ENCODE data around the gene NBPF9.
"Not testable (repeated sequence)": the region's sequence is repeated elsewhere in the genome, so short reads cannot be mapped to it uniquely, and the experiment has no call there.

NBPF9 gene

GRCh38 chr1:149110343-149110742 lies 7.0 kb upstream of the NBPF9 start:
- H2AK5ac ChIP-seq (ENCODE audit: low read length, severe bottlenecking); H3K27ac ChIP-seq (ENCODE audit: low read length, poor library complexity, severe bottlenecking); H3K23ac ChIP-seq (ENCODE audit: low read length in 2 of 2); H3K4me3 ChIP-seq (ENCODE audit: insufficient read depth in 1 of 2, low read depth in 1 of 2, low read length in 2 of 2); H2BK120ac ChIP-seq (ENCODE audit: low read depth, low read length); H3K18ac ChIP-seq (ENCODE audit: low read depth in 1 of 2, low read length in 2 of 2); H2AFZ ChIP-seq (ENCODE audit: low read depth, low read length); H2BK5ac ChIP-seq (ENCODE audit: low read depth, low read length, poor library complexity, severe bottlenecking); H4K91ac ChIP-seq (ENCODE audit: low read length); H3K4ac ChIP-seq (ENCODE audit: low read depth in 1 of 2, low read length in 2 of 2); H2BK15ac ChIP-seq (ENCODE audit: low read depth, poor library complexity, severe bottlenecking); H3K36me3 ChIP-seq (ENCODE audit: control insufficient read depth in 1 of 2, insufficient read depth in 2 of 2, low read depth in 1 of 2, low read length in 2 of 2); H3K4me2 ChIP-seq (ENCODE audit: low read length, poor library complexity, severe bottlenecking); H3K27me3 ChIP-seq (ENCODE audit: control insufficient read depth in 1 of 2, insufficient read depth in 1 of 2, low read length in 2 of 2); H3K4me1 ChIP-seq (ENCODE audit: control insufficient read depth, insufficient read depth, low read depth, low read length); H4K8ac ChIP-seq (ENCODE audit: low read length); H3K79me1 ChIP-seq (replicated peaks; ENCODE audit: low read length, poor library complexity, severe bottlenecking); H3K14ac ChIP-seq (ENCODE audit: low read length in 2 of 2); H3K9me3 ChIP-seq (ENCODE audit: control insufficient read depth, low read length); H2BK12ac ChIP-seq (ENCODE audit: low read length in 2 of 2); DNase-seq; H3K9ac ChIP-seq (ENCODE audit: low read length): not testable (repeated sequence)
- no CpG with 5 or more reads among the region's 2 CpGs for WGBS

GRCh38 chr1:149102574-149102973 lies 777 bp downstream of the NBPF9 start:
- not testable (repeated sequence) for H2BK12ac ChIP-seq (ENCODE audit: low read length in 2 of 2); H2BK120ac ChIP-seq (ENCODE audit: low read depth, low read length); H2AK5ac ChIP-seq (ENCODE audit: low read length, severe bottlenecking); H3K79me1 ChIP-seq (replicated peaks; ENCODE audit: low read length, poor library complexity, severe bottlenecking); H3K27me3 ChIP-seq (ENCODE audit: control insufficient read depth in 1 of 2, insufficient read depth in 1 of 2, low read length in 2 of 2); H3K27ac ChIP-seq (ENCODE audit: low read length, poor library complexity, severe bottlenecking); H3K4ac ChIP-seq (ENCODE audit: low read depth in 1 of 2, low read length in 2 of 2); H3K4me2 ChIP-seq (ENCODE audit: low read length, poor library complexity, severe bottlenecking); H4K91ac ChIP-seq (ENCODE audit: low read length); DNase-seq; H4K8ac ChIP-seq (ENCODE audit: low read length); H2AFZ ChIP-seq (ENCODE audit: low read depth, low read length); H2BK5ac ChIP-seq (ENCODE audit: low read depth, low read length, poor library complexity, severe bottlenecking); H3K23ac ChIP-seq (ENCODE audit: low read length in 2 of 2); H3K18ac ChIP-seq (ENCODE audit: low read depth in 1 of 2, low read length in 2 of 2); H3K36me3 ChIP-seq (ENCODE audit: control insufficient read depth in 1 of 2, insufficient read depth in 2 of 2, low read depth in 1 of 2, low read length in 2 of 2); H2BK15ac ChIP-seq (ENCODE audit: low read depth, poor library complexity, severe bottlenecking); H3K4me1 ChIP-seq (ENCODE audit: control insufficient read depth, insufficient read depth, low read depth, low read length); H3K14ac ChIP-seq (ENCODE audit: low read length in 2 of 2); H3K9me3 ChIP-seq (ENCODE audit: control insufficient read depth, low read length)
- peak overlapping the region in 1 of 2 experiments; percentile 65 for H3K4me3 ChIP-seq (ENCODE audit: insufficient read depth in 1 of 2, low read depth in 1 of 2, low read length in 2 of 2)
- no CpG with 5 or more reads among the region's 16 CpGs for WGBS
- peak overlapping the region; percentile 49 for H3K9ac ChIP-seq (ENCODE audit: low read length)

GRCh38 chr1:149098276-149098675 lies 5.1 kb downstream of the NBPF9 start:
- not testable (repeated sequence) for H3K4me1 ChIP-seq (ENCODE audit: control insufficient read depth, insufficient read depth, low read depth, low read length)

GRCh38 chr1:149093155-149093554 lies 10.2 kb downstream of the NBPF9 start:
- not testable (repeated sequence) for H3K18ac ChIP-seq (ENCODE audit: low read depth in 1 of 2, low read length in 2 of 2); H2AK5ac ChIP-seq (ENCODE audit: low read length, severe bottlenecking); DNase-seq; H3K27me3 ChIP-seq (ENCODE audit: control insufficient read depth in 1 of 2, insufficient read depth in 1 of 2, low read length in 2 of 2); H2BK12ac ChIP-seq (ENCODE audit: low read length in 2 of 2); H3K9me3 ChIP-seq (ENCODE audit: control insufficient read depth, low read length); H3K14ac ChIP-seq (ENCODE audit: low read length in 2 of 2); H4K91ac ChIP-seq (ENCODE audit: low read length); H3K23ac ChIP-seq (ENCODE audit: low read length in 2 of 2); H3K36me3 ChIP-seq (ENCODE audit: control insufficient read depth in 1 of 2, insufficient read depth in 2 of 2, low read depth in 1 of 2, low read length in 2 of 2); H3K27ac ChIP-seq (ENCODE audit: low read length, poor library complexity, severe bottlenecking); H3K9ac ChIP-seq (ENCODE audit: low read length); H3K4me3 ChIP-seq (ENCODE audit: insufficient read depth in 1 of 2, low read depth in 1 of 2, low read length in 2 of 2); H3K4me2 ChIP-seq (ENCODE audit: low read length, poor library complexity, severe bottlenecking); H2AFZ ChIP-seq (ENCODE audit: low read depth, low read length); H2BK15ac ChIP-seq (ENCODE audit: low read depth, poor library complexity, severe bottlenecking); H4K8ac ChIP-seq (ENCODE audit: low read length); H2BK5ac ChIP-seq (ENCODE audit: low read depth, low read length, poor library complexity, severe bottlenecking); H3K79me1 ChIP-seq (replicated peaks; ENCODE audit: low read length, poor library complexity, severe bottlenecking); H2BK120ac ChIP-seq (ENCODE audit: low read depth, low read length); H3K4me1 ChIP-seq (ENCODE audit: control insufficient read depth, insufficient read depth, low read depth, low read length); H3K4ac ChIP-seq (ENCODE audit: low read depth in 1 of 2, low read length in 2 of 2)
- 27% methylated on average over 4 of the region's 6 CpGs for WGBS

More at GRCh38 chr1:149098276-149098675, 5.1 kb downstream of the NBPF9 start:
- not testable (repeated sequence) for H3K4ac ChIP-seq (ENCODE audit: low read depth in 1 of 2, low read length in 2 of 2); H2BK15ac ChIP-seq (ENCODE audit: low read depth, poor library complexity, severe bottlenecking); H3K79me1 ChIP-seq (replicated peaks; ENCODE audit: low read length, poor library complexity, severe bottlenecking); H3K4me2 ChIP-seq (ENCODE audit: low read length, poor library complexity, severe bottlenecking); H3K14ac ChIP-seq (ENCODE audit: low read length in 2 of 2); H3K27me3 ChIP-seq (ENCODE audit: control insufficient read depth in 1 of 2, insufficient read depth in 1 of 2, low read length in 2 of 2); H3K27ac ChIP-seq (ENCODE audit: low read length, poor library complexity, severe bottlenecking); H3K23ac ChIP-seq (ENCODE audit: low read length in 2 of 2); H2AK5ac ChIP-seq (ENCODE audit: low read length, severe bottlenecking); H3K18ac ChIP-seq (ENCODE audit: low read depth in 1 of 2, low read length in 2 of 2); H4K91ac ChIP-seq (ENCODE audit: low read length); DNase-seq; H3K9me3 ChIP-seq (ENCODE audit: control insufficient read depth, low read length); H3K4me3 ChIP-seq (ENCODE audit: insufficient read depth in 1 of 2, low read depth in 1 of 2, low read length in 2 of 2); H2AFZ ChIP-seq (ENCODE audit: low read depth, low read length); H2BK120ac ChIP-seq (ENCODE audit: low read depth, low read length); H4K8ac ChIP-seq (ENCODE audit: low read length); H2BK12ac ChIP-seq (ENCODE audit: low read length in 2 of 2); H3K9ac ChIP-seq (ENCODE audit: low read length); H3K36me3 ChIP-seq (ENCODE audit: control insufficient read depth in 1 of 2, insufficient read depth in 2 of 2, low read depth in 1 of 2, low read length in 2 of 2); H2BK5ac ChIP-seq (ENCODE audit: low read depth, low read length, poor library complexity, severe bottlenecking)
- WGBS = no CpG with 5 or more reads among the region's 8 CpGs
